CMK (cell line): Measurements from ENCODE around the gene PLEKHG2.
"Not testable (repeated sequence)": the region's sequence is repeated elsewhere in the genome, so short reads cannot be mapped to it uniquely, and the experiment has no call there.

Experiments used
- DNase-seq: peaks from one replicate; pipeline ENCODE4 v3.0.0-alpha.2; 2010; ENCODE audit warnings: low read depth

The PLEKHG2 gene, protein sequence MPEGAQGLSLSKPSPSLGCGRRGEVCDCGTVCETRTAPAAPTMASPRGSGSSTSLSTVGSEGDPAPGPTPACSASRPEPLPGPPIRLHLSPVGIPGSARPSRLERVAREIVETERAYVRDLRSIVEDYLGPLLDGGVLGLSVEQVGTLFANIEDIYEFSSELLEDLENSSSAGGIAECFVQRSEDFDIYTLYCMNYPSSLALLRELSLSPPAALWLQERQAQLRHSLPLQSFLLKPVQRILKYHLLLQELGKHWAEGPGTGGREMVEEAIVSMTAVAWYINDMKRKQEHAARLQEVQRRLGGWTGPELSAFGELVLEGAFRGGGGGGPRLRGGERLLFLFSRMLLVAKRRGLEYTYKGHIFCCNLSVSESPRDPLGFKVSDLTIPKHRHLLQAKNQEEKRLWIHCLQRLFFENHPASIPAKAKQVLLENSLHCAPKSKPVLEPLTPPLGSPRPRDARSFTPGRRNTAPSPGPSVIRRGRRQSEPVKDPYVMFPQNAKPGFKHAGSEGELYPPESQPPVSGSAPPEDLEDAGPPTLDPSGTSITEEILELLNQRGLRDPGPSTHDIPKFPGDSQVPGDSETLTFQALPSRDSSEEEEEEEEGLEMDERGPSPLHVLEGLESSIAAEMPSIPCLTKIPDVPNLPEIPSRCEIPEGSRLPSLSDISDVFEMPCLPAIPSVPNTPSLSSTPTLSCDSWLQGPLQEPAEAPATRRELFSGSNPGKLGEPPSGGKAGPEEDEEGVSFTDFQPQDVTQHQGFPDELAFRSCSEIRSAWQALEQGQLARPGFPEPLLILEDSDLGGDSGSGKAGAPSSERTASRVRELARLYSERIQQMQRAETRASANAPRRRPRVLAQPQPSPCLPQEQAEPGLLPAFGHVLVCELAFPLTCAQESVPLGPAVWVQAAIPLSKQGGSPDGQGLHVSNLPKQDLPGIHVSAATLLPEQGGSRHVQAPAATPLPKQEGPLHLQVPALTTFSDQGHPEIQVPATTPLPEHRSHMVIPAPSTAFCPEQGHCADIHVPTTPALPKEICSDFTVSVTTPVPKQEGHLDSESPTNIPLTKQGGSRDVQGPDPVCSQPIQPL (N-terminal part only)

DNA sequence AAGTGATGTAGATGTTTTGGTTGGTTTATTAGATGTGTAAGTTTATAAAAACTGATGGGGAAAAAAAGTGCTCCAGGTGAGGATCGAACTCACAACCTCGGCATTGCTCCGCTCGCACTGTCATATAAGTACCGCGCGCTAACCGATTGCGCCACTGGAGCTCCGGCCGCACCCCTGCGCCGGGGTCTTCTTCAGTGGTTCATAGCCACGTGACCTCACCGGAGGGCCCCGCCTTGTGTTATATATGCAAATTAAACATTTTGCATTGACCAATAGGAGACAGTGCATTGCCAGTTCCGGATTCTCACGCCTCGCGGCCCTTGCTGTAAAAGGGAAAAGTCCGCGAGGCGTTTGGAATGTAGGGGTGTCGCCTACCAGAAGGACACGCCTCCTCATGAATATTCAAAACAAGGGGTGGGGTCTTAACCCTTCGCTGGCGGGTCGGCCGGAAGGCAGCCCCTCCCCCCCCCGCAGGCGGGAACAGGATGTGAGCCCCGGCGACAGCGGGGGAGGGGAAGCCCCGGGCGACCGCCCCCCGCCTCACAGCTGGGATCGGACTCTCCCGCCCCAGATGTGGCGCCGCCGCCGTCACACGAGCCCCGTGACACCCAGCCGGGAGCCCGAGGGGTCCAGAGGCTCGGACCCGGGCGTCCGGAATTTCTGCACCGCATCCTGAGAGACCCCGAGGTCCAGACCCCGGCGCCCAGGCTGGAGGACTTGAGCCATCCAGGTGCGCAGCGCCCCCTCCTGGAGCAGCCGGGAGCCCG, at the start of gene PLEKHG2:
PLEKHG2 (plus strand) TSS at position 570 of the 767 bp plus-strand sequence. CDS start 1,418 bp downstream, outside the sequence.
- peak; percentile 98 for DNase-seq

DNA sequence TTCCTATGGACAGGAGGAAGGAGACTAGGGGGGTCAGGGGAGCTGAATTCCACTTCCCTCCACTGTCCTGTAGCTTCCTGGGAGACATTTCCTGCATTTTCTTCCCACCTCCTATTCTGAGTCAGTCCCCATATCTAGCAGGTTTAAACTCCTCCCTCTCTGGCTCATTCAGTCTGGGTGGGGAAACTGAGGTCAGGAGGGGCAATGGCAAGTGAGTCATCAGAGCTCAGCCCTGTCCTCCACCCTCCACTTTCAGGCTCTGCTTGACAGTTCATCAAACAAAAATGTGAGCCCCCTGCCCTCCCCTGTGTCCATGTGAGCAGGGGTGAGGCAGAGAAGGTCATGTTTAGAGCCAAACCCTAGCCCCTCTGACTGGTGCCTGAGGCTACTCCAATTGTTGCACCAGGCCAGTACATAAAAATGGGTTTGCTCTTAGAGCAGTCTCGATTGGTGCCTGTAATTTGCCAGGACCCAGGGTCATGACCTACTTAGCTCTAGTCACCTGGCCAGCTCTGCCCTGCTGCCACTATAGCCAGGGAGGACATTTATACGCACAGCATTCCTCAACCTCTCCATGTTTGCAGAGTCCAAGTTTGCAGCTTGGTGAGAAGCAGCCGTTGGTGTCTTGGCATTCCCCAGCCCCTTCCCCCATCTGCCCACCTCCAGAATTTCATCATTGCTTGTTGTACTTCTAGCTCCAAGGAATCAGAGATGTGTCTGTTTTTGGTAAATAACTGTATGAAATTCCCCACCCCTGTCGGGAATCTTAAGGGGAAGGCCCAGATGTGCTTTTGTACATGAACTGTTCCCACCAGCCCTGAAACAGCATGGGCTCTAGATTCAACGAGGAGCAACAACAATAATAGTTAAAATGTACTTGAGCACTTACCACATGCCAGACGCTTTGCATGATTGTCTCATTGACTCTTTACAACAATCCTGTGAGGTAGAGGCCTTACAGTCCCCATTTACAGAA, 49.5 kb upstream of the PLEKHG2 start:
- DNase-seq, result no peak

DNA sequence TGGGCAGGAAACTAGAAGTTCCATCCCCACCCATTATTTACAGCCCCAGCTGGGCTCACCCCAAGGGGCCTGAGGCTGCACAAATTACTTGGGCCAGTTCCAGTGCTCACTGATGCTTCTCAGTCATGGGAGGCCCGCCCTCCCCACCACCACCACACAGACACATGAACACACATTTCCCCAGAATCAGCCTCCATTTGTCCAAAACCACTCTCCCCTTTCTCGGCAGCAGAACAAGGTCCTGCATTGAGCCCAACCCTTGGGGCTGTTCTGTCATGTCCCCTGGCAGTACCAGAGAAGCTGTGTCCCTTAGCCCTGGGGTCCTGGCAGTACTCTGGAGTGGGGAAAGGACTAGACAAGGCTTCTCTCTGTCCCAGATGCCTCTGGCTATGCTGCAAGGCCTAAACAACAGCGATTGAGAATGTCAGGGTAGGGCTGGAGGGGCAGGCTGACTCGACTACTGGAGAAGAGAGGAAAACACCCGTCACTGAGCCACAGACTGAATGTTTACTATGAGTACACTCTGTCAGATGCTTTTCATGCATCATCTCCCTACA, 48.5 kb upstream of the PLEKHG2 start:
- DNase-seq, result no peak

DNA sequence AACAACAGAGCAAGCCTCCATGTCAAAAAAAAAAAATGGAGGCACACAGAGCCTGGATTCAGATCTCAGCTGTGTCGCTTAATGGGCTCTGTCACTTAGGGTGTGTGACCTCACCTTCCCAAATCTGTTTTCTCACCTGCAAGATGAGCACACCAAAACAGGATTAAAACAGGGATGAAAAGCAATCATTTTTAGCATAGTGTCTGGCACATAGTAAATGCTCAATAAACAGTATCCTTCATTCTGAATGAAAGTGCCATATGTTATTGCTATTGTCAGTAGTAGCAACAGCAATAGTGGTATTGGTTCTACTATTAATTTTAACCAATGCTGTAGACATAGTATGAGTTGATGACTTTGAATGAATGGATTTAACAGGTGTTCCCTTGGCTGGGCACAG, 46.9 kb upstream of the PLEKHG2 start:
- DNase-seq, result no peak

DNA sequence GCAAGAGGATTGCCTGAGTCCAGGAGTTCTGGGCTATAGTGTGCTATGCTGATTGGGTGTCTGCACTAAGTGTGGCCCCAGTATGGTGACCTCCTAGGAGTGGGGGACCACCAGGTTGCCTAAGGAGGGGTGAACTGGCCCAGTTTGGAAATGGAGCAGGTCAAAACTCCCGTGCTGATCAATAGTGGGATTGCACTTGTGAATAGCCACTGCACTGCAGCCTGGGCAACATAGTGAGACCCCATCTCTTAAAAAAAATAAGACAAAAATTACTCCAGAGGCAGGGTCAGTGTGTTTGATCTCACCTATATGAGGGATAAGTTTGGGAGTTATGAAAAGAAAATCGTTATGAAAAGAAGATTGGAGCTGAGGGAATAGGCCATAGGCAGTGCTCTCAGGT, 43.3 kb upstream of the PLEKHG2 start:
- DNase-seq, result no peak

DNA sequence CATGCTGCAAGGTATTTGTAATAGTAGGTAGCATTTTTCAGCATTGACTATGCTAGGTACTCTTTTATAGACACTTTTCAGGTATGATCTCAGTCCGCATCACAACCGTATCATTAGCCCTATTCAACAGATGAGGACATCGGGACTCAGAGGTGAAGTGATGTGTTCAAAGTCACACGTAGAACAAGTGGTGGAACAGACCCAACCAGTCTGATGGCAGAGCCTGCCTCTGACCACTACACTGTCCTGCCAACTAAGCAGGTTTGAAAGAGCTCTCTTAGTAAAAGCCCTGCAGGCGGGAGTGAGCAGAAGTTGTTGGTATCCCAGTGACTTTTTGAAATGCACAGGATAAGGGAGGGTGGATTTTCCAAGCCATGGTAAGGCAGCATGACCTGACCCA, 41.7 kb upstream of the PLEKHG2 start:
- no peak for DNase-seq

DNA sequence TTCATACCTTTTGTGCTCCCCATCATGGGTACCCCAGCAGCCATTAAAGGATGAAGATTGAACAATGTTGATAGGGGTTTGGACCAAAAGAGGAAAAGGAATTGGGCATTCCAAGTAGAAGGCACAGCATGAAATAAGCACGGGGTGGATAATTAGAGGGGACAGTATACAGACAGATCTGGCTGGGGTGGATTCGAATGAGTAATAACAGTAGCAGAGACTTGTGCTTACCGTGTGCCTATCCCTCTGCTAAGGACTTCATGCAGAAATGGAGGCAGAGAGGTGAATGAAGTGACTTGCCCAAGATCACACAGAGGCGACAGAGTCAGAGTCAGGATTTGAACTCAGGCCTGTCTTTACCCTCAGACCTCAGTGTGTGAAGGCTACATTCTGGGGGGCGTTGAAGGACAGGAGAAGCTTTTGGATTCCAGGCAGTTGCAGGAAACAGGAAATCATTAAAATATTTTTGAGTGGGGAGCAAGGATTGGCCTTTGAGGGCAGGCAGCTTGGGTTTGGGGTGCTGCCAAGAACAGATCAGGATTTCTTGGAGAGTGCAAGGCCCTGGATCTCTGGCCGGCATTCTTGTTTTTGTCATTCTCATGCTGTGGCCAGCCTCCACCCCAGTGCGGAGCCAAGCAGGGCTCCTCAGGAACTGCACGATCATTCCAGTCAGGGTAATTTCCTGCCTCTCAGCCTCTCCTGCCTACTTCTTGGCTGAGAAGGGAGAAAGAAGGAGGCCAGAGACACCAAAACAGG, 40.2 kb upstream of the PLEKHG2 start:
- no peak for DNase-seq

DNA sequence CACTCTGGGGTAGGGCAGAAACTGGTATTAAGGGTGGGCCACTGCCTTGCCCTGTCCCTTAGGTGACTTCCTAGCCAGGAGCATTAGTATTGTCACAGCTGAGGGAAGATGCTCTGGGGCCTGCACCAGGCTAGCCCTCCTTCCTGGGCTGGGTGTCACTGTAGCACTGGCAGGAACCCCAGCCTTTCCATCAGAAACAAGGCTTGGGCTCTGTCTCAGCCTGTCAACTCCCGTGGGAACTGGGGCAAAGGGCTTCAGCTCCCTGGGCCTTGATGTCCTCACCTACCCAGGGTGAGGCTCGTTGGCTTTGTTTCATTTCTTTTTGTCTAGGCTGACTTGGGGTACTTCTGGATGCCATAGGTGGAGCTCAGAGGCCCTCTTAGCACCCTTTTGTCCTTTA, 39.5 kb upstream of the PLEKHG2 start:
- DNase-seq, result no peak

DNA sequence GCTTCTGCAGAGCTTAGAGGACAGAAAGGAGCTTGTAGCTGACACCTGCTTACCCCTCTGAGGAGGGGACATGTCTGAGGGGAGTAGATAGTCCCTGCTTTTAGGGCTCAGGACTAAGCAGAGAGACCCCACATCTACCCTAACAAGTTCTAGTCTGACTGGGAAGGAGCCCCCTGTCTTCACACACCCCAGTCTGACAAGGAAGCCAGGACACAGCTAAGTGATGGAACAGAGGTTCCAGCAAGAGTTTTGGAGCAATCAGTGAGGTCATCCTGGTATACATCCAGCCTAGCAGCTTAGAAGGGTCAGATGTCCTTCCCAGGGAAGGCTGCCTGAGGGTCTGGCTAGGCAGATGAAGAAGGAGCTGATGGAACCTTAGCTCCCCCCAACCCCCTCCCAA, 36.5 kb upstream of the PLEKHG2 start:
- DNase-seq, result no peak

DNA sequence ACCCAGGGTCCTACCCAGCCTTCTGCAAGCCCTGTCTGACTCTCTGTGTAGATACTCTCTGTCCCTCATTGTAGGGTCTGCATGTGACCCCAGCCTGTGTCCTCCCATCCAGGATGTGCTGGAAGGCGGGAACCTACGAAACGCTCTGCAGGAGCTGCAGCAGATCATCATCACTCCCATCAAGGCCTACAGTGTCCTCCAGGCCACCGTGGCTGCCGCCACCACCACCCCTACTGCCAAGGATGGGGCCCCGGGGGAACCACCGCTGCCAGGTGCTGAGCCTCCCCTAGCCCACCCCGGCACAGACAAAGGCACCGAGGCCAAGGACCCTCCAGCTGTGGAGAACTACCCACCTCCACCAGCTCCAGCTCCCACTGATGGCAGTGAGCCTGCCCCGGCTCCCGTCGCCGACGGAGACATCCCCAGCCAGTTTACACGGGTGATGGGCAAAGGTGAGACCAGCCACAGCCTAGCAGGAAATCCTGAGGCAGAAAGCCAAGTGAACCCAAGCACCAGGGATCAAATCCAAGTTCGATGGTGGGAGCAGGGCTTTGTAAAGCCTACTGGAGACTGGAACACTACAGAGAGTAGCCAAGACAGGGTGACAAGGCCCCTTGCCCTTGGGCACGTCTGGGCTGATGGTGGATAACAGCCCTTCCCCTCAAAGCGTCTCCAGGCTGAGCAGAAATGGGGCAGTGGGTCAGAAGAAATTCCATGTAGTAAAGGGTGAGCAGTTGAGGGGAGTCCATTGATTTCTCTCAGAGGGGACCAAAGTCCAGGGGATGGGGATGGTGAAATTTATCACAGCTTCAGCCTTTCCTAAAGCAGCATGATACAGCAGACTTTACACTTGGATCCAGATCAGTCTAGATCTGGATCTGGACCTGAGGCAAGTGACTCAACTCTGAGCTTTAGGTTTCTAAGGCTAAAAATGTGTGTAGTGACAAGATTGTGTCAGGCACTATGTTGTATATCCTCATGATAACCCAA, 34.8 kb upstream of the PLEKHG2 start:
- DNase-seq, result no peak

DNA sequence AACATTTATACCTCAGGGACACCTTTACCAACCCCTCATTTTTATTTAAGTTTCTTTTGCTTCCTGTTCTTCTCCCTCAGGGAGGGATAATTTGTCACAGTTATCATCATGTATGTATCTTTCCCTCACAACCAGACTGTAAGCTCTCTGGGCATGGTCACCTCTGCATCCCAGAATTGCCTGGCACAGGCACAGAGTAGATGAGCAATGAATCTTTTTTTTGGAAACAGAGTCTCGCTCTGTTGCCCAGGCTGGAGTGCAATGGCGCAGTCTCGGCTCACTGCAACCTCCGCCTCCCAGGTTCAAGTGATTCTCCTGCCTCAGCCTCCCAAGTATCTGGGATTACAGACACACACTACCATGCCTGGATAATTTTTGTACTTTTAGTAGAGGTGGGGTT, 33.1 kb upstream of the PLEKHG2 start:
- DNase-seq, result not testable (repeated sequence)

DNA sequence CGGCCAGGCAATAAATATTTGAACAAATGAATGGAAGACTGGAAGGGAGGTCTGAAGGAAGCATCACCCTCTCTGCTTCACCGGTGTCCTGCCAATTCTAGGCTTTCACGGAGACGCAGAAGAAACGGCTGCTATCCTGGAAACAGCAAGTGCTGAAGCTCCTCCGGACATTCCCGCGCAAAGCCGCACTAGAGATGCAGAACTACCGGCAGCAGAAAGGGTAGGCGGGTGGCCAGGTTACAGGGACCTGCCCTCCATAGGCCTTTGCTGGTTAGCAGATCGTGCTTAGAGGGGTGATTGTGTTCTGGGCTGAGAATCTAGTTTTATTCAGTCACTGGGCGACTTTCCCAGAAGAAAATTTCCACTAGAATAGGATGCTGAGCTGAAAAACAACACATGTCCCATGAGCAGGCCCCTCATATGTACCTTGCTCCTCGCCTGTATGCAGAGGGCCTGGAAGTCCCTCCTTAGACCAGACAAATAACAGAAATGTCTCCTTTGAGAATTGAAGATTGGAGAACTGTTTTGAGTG, 32.5 kb upstream of the PLEKHG2 start:
- DNase-seq, result no peak

DNA sequence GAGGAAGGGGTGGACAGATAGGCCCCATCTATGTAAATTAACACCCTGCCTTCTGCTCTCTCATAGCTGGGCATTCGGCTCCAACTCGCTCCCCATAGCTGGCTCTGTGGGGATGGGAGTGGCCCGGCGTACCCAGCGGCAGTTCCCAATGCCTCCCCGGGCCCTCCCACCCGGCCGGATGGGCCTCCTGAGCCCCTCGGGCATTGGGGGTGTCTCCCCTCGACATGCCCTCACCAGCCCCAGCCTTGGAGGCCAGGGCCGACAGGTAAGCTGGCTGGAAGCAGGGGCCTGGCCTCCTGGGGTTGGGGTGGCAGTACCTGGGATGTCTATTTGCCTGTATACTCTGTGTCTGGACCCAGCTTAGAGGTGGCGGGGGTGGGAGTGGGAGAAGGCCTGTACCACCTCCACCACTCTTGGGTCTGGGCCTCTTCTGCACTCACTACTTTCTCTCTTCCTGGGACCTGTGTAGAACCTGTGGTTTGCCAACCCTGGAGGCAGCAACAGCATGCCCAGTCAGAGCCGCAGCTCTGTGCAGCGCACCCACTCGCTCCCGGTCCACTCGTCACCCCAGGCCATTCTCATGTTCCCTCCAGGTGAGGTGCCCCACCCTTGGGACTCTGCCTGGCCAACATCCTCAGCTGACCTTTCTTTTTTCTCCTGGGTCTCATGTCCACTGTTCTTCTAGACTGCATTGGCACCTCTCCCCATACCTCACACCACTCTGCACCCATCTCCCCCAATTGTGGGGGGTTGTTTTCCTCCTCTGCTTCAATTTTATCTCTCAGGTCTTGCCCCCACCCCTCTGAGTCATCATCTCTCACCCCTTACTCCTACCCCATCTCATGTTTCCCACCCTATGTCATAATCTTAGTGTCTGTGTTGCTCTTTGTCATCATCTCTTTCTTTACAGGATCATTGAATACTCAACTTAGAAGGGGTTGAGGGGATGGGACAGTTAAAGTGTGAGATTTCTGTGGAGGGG, 31.7 kb upstream of the PLEKHG2 start:
- no peak for DNase-seq

DNA sequence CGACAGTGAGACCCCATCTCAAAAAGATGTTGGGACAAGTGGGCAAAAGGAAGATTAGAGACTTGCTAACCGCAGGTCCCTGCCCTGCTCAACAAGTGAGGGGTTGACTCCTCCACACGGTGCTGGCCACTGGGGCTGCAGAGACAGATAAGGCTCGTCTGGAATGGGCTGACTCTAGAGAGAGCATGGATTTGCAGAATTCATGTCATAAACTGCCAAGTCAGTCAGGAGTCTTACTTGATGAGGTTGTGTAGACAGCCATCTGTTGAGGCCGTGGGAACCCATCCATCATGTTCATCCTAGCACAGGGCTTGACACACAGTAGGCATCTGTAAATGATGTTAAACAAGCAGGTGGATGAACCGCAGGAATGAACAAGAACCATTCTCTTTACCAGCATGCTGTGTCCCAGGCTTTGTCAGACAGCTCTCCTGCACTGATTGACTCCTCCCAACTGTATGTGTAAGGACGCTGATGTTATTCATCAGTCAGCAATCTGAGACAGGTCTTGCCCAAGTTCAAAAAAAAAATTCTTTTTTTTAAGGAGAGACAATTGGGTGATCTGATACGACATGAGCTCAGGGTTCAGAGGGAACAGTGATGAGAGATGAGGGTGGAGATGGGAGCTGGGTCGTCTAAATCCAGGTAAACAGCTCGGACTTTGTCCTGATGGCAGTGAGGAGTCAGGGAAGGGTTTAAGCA, 30.4 kb upstream of the PLEKHG2 start:
- DNase-seq, result no peak

DNA sequence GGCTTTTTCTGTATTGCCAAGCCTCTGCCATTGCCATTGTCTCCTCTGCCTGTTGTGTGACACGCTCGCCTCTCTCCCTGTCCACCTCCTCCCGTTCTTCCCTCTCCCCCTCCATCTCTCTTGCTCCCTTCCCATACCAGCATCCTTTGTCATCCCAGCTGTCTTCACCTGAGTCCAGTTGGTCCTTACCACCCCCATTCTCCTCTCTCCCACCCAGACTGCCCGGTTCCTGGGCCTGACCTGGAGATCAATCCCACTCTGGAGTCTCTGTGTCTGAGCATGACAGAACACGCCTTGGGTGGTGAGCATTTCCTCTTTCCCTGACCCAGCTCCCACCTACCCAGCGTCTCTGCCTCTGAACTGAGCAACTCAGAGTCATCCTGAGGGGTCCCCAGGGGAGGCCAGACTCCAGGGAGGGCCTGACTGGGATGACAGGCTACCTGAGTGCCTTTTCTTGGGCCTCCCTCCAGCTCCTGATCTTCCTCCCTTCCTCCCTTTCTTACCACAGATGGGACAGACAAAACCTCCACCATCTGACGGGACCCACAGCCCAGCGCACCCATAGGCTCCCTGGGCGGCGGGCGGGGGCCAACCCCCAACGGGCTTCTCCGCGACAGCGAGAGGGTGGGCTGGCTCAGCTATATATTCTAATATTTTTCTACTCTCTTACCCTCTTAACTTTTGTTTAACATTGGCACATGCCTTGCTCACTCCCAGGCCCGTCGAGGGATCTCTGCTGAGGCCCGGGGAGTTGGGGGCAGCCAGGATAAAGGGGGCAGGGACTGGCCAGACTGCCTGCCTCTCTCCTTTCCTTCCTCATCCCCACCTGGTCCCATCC, 29.3 kb upstream of the PLEKHG2 start:
- DNase-seq, result no peak
